ENCODE measurements around the gene HLCS. TPM values are rescaled to one million over a fixed set of nuclear protein-coding genes. Genes with fewer than 3 reads are reported as not detected.

Gene HLCS
- total RNA-seq, 3 donors from 2014 or later (not counting 1 experiment from before 2014, with no cell fraction given) = 28.4 to 36.0 (median 33.0) TPM

DNA sequence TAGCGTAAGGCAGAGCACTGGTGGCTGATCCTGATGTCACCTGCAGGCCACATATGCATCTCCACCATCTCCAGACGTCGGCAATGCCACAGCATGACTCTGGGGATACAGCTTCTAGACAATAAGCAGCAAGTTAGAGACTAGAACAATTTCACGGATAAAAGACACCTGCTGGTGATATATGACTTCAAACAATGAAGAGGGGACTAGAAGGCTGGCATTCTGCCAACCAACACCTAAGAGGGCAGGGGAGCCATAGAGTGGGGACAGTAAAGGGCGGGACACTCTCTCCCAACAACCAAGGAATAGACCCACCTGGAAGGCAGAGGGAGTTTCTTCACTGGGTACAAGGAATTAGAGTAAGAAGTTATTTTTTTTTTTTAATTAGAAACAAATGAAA lies 140.8 kb downstream of the HLCS start:
- Histone ChIP-seq H3K27ac (ENCODE audit: low read length) (no peak overlapping the region), H3K9me3 (ENCODE audit: control insufficient read depth, insufficient read depth, low read length) (no peaks in the 10 kb centered on the region), H3K36me3 (ENCODE audit: control insufficient read depth, insufficient read depth, low read length) (no peaks in the 10 kb centered on the region), H3K27me3 (ENCODE audit: control insufficient read depth, insufficient read depth, low read length) (no peaks in the 10 kb centered on the region), H3K4me1 (ENCODE audit: control insufficient read depth, insufficient read depth, low read length) (no peaks in the 10 kb centered on the region), H3K4me3 (ENCODE audit: low read length) (no peak overlapping the region)
- Mint-ChIP-seq H3K4me3 (no peak overlapping the region), H3K27me3 (ENCODE audit: low read depth in 2 of 2) (no peaks in the 10 kb centered on the region), H3K9me3 (no peaks in the 10 kb centered on the region), H3K36me3 (no peaks in the 10 kb centered on the region), H3K27ac (no peak overlapping the region), H3K4me1 (peaks cover 0 to 8% of the 10 kb centered on the region in 2 donors)
- WGBS (ENCODE audit: insufficient coverage) = 97% methylated on average over 4 of the region's 5 CpGs
- intact Hi-C loops (cut with micrococcal nuclease) = no loop called here
- ATAC-seq (no peak), DNase-seq (no peak)
- TF ChIP-seq, protein P1, sequence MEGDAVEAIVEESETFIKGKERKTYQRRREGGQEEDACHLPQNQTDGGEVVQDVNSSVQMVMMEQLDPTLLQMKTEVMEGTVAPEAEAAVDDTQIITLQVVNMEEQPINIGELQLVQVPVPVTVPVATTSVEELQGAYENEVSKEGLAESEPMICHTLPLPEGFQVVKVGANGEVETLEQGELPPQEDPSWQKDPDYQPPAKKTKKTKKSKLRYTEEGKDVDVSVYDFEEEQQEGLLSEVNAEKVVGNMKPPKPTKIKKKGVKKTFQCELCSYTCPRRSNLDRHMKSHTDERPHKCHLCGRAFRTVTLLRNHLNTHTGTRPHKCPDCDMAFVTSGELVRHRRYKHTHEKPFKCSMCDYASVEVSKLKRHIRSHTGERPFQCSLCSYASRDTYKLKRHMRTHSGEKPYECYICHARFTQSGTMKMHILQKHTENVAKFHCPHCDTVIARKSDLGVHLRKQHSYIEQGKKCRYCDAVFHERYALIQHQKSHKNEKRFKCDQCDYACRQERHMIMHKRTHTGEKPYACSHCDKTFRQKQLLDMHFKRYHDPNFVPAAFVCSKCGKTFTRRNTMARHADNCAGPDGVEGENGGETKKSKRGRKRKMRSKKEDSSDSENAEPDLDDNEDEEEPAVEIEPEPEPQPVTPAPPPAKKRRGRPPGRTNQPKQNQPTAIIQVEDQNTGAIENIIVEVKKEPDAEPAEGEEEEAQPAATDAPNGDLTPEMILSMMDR (IDR thresholded peaks at IDR 0.05) = no peak

DNA sequence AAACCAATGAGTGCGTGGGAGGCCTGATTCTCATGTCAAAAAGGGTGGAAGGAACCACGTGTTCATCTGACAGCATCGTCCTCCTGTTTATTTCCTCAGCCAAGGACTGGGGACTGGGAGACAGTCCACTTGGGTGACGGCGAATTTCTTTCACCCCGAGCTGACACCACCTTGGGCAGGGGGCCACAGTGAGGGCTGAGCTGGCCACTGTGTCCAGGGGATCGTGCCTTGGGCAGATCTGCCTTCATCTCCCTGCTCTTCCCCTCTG lies 145.5 kb downstream of the HLCS start:
- no peak overlapping the region for H3K4me3 ChIP-seq (ENCODE audit: low read length)
- H3K4me1 Mint-ChIP-seq = no peaks in the 10 kb centered on the region
- ATAC-seq (no peak), DNase-seq (no peak)
- H3K27ac Mint-ChIP-seq = no peak overlapping the region
- H3K27me3 Mint-ChIP-seq (ENCODE audit: low read depth in 2 of 2) = no peaks in the 10 kb centered on the region
- no peak overlapping the region for H3K27ac ChIP-seq (ENCODE audit: low read length)
- whole genome bisulfite sequencing (ENCODE audit: insufficient coverage) = 85% methylated on average over 7 of the region's 7 CpGs
- no peaks in the 10 kb centered on the region for H3K4me1 ChIP-seq (ENCODE audit: control insufficient read depth, insufficient read depth, low read length)
- no peaks in the 10 kb centered on the region for H3K27me3 ChIP-seq (ENCODE audit: control insufficient read depth, insufficient read depth, low read length)
- no peaks in the 10 kb centered on the region for H3K9me3 Mint-ChIP-seq
- no peaks in the 10 kb centered on the region for H3K9me3 ChIP-seq (ENCODE audit: control insufficient read depth, insufficient read depth, low read length)
- no peak overlapping the region for H3K4me3 Mint-ChIP-seq
- no peaks in the 10 kb centered on the region for H3K36me3 Mint-ChIP-seq
- intact Hi-C loops (cut with micrococcal nuclease) = no loop called here
- H3K36me3 ChIP-seq (ENCODE audit: control insufficient read depth, insufficient read depth, low read length) = no peaks in the 10 kb centered on the region
- TF ChIP-seq, protein P1 (IDR thresholded peaks at IDR 0.05) = no peak

DNA sequence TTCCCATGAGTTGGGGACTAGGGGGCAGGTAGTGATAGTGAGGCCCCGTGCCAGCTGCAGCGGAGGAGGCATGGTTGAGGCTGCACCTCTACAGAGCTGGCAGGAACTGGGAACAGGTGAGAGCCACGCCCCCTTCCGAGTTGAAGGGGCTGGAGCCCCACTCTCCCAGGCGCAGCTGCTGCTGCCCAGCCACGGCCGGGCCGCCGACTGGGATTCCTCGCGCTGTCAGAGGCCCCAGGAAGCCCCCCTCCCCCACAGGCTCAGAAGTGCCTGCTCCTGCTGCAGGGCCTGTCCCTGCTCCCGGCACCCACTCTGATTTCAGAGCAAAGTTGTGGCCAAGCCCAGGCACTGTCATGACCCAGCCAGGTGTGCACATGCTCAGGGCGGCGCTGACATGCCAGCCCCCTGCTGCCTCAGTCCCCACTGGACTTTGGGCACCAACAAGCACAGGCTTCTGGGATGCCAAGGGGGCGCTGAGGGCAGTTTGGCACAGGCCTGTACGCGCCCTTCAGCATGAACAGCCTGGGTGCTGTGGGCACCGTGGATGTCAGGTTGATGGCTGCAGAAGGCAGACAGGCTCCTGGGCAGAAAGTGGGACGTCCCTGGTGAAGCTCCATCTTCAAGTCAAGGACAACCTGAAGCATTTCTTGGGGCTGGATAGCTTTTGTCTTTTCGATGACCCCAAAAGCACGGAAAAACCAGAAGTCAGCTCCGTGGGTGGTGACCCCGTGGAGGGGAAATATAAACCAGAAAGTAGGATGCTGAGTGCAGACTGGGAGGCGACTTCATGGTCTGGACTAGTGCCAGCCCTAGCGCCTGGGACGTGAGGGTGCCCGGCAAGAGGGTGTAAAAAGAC lies 146.1 kb downstream of the HLCS start:
- no peaks in the 10 kb centered on the region for H3K9me3 ChIP-seq (ENCODE audit: control insufficient read depth, insufficient read depth, low read length)
- WGBS (ENCODE audit: insufficient coverage) = 87% methylated on average over 27 of the region's 27 CpGs

More for the DNA sequence above, 146.1 kb downstream of the HLCS start:
- ATAC-seq (peak in 1 of 3 donors; percentile 19), DNase-seq (no peak)
- Histone ChIP-seq H3K27ac (ENCODE audit: low read length) (no peak overlapping the region), H3K27me3 (ENCODE audit: control insufficient read depth, insufficient read depth, low read length) (no peaks in the 10 kb centered on the region), H3K4me3 (ENCODE audit: low read length) (no peak overlapping the region), H3K36me3 (ENCODE audit: control insufficient read depth, insufficient read depth, low read length) (no peaks in the 10 kb centered on the region), H3K4me1 (ENCODE audit: control insufficient read depth, insufficient read depth, low read length) (no peaks in the 10 kb centered on the region)
- no peak overlapping the region for H3K27ac Mint-ChIP-seq
- no peak overlapping the region for H3K4me3 Mint-ChIP-seq
- H3K4me1 Mint-ChIP-seq = no peaks in the 10 kb centered on the region
- H3K9me3 Mint-ChIP-seq = no peaks in the 10 kb centered on the region
- H3K27me3 Mint-ChIP-seq (ENCODE audit: low read depth in 2 of 2) = no peaks in the 10 kb centered on the region
- intact Hi-C loops (cut with micrococcal nuclease) = no loop called here
- TF ChIP-seq, protein P1 (IDR thresholded peaks at IDR 0.05) = no peak
- no peaks in the 10 kb centered on the region for H3K36me3 Mint-ChIP-seq
